GM12865 (cell line): ENCODE measurements around the gene MSN.
"Not testable (repeated sequence)": the region's sequence is repeated elsewhere in the genome, so short reads cannot be mapped to it uniquely, and the experiment has no call there.

Source experiments
- DNase-seq: peaks from one replicate; pipeline ENCODE4 v3.0.0; 2010; ENCODE audit warnings: low read depth
- H3K4me3 ChIP-seq: 2 replicates; pipeline ENCODE4 v1.5.1; 2011; ENCODE audit warnings: mild to moderate bottlenecking, low read depth, low read length, control low read depth
- CTCF ChIP-seq: IDR thresholded peaks from 2 replicates; pipeline ENCODE4 v1.5.1; 2011; ENCODE audit warnings: low read length, control low read depth, low read depth, inconsistent platforms; ENCODE audit not compliant: insufficient read depth; ENCODE audit errors: missing control alignments

MSN gene

GRCh38 chrX:65637335-65637734 is 30.1 kb upstream of the MSN start:
- no peak for DNase-seq
- no peak overlapping the region for H3K4me3 ChIP-seq
- TF ChIP-seq CTCF = no peak

GRCh38 chrX:65642914-65643491 is 24.5 kb upstream of the MSN start:
- no peak for DNase-seq
- TF ChIP-seq CTCF = no peak
- H3K4me3 ChIP-seq = no peak overlapping the region

GRCh38 chrX:65643531-65644052 is 23.9 kb upstream of the MSN start:
- no peak overlapping the region for H3K4me3 ChIP-seq
- DNase-seq = no peak
- TF ChIP-seq CTCF = no peak

GRCh38 chrX:65644621-65645289 is 22.7 kb upstream of the MSN start:
- DNase-seq = no peak
- TF ChIP-seq CTCF = no peak
- H3K4me3 ChIP-seq = no peak overlapping the region

GRCh38 chrX:65647801-65648200 is 19.7 kb upstream of the MSN start:
- TF ChIP-seq CTCF = no peak
- H3K4me3 ChIP-seq = no peak overlapping the region
- no peak for DNase-seq

GRCh38 chrX:65652098-65652497 is 15.4 kb upstream of the MSN start:
- no peak overlapping the region for H3K4me3 ChIP-seq
- TF ChIP-seq CTCF = no peak
- DNase-seq = no peak

GRCh38 chrX:65657009-65657441 is 10.4 kb upstream of the MSN start:
- not testable (repeated sequence) for DNase-seq

More at GRCh38 chrX:65657009-65657441, 10.4 kb upstream of the MSN start:
- H3K4me3 ChIP-seq = not testable (repeated sequence)
